ENCODE data around the gene SLAIN2.
"Not testable (repeated sequence)": the region's sequence is repeated elsewhere in the genome, so short reads cannot be mapped to it uniquely, and the experiment has no call there.

SLAIN2 gene

DNA sequence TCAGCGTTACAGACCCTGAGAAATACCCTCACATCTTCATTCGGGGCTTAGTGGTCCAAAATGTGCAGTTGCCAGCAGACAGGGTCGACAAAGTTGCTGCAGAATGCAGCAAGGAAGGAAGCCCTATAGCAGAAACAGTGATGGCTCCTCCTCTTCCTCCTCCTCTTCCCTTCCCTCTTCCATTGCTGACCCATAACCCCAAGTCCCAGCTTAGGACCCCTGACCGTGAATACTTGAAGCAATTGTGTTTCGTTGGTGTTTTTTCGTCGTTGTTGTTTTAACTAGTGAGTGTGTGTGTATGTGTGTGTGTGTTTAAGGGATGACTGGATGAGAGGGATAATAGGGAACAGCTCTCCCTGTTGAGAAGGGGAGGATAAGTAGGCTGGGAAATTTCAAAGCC is 69.5 kb downstream of the SLAIN2 start:
- no peak overlapping the region for H3K4me3 ChIP-seq (ENCODE audit: low read length)
- DNase-seq (ENCODE audit: low read depth, low spot score) = no peak

- no peak for DNase-seq (ENCODE audit: low read depth, low spot score)
- H3K4me3 ChIP-seq (ENCODE audit: low read length) = no peak overlapping the region
These were observed 78.8 kb downstream of the SLAIN2 start for GRCh38 chr4:48420144-48420543.

- no peak for DNase-seq (ENCODE audit: low read depth, low spot score)
- no peak overlapping the region for H3K4me3 ChIP-seq (ENCODE audit: low read length)
These were observed 79.8 kb downstream of the SLAIN2 start for GRCh38 chr4:48421101-48421500.

- H3K4me3 ChIP-seq (ENCODE audit: low read length) = no peak overlapping the region
- no peak for DNase-seq (ENCODE audit: low read depth, low spot score)
These were observed 87.6 kb downstream of the SLAIN2 start for GRCh38 chr4:48428926-48429325.

DNA sequence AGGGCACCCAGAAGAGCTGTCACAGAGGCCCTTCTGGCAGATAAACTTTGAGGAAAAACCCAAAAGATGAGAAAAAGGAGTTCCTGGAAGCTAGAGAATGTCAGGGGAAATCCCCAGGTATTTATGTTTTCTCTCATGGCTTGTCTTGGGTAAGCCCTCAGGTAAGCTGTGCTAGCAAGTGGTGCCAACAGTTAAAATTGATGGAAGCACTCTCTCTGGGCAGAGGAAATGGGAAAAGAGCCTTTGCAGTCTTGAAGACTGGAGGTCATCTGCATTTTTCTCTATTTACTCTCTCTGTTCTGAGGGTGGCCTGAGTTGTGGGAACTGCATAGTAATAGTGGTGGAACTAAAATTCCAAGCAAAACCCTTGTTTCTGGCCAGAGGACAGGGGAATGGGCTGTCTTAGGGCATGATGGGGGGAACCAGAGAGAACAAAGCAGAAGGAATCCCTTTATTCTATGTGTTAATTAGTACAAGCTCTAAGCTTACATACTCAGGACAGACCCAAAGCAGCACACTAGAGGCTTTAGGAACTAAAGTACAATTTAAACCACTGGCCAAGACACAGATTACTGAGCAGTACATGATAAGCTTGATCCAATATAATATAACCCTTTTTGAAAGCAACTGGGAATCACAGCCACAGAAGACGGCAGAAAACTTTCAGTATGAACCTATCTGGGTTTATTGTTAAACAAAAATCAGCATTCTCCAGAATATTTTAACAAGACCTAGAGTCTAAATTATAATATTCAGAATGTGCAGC is 88.6 kb downstream of the SLAIN2 start:
- no peak overlapping the region for H3K4me3 ChIP-seq (ENCODE audit: low read length)
- DNase-seq (ENCODE audit: low read depth, low spot score) = no peak

GRCh38 chr4:48431401-48431800 is 90.1 kb downstream of the SLAIN2 start:
- DNase-seq (ENCODE audit: low read depth, low spot score) = peak; percentile 52
- no peak overlapping the region for H3K4me3 ChIP-seq (ENCODE audit: low read length)

GRCh38 chr4:48432017-48432416 is 90.7 kb downstream of the SLAIN2 start:
- no peak for DNase-seq (ENCODE audit: low read depth, low spot score)
- H3K4me3 ChIP-seq (ENCODE audit: low read length) = no peak overlapping the region

GRCh38 chr4:48436318-48436717 is 95.0 kb downstream of the SLAIN2 start:
- no peak overlapping the region for H3K4me3 ChIP-seq (ENCODE audit: low read length)
- DNase-seq (ENCODE audit: low read depth, low spot score) = no peak

DNA sequence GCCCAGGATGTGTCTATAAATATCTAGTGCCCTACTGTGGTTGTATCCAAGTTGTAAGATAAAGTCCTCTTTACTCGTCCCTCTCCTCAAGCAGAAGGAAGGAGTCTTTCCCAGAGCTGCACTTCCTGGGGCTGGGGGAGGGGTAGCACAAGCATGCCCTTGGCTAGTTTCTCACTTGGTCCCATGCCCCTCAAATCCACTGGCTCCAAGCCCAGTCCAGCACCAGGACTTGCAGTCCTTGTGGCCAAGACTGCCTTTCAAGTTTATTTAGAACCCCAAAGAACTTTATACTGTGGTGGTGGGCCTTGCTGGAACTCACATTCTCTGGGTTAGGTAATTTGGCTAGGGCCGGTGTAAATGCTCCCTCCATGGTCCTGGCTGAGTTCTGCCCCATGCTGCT is 98.7 kb downstream of the SLAIN2 start:
- no peak overlapping the region for H3K4me3 ChIP-seq (ENCODE audit: low read length)
- DNase-seq (ENCODE audit: low read depth, low spot score) = no peak

DNA sequence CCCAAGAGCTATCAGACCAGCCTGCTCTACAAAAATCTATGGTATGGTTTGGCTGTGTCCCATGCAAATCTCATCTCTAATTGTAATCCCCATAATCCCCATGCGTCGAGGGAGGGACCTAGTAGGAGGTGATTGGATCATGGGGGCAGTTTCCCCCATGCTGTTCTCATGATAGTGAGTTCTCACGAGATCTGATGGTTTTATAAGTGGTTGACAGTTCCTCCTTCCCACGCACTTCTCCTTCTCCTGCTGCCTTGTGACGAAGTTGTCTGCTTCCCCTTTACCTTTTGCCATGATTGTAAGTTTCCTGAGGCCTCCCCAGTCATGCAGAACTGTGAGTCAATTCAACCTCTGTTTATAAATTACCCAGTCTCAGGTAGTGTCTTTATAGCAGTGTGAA is 99.6 kb downstream of the SLAIN2 start:
- H3K4me3 ChIP-seq (ENCODE audit: low read length); DNase-seq (ENCODE audit: low read depth, low spot score): not testable (repeated sequence)

- H3K4me3 ChIP-seq (ENCODE audit: low read length) = no peak overlapping the region
- no peak for DNase-seq (ENCODE audit: low read depth, low spot score)
These were observed 104.4 kb downstream of the SLAIN2 start for GRCh38 chr4:48445704-48446103.

DNA sequence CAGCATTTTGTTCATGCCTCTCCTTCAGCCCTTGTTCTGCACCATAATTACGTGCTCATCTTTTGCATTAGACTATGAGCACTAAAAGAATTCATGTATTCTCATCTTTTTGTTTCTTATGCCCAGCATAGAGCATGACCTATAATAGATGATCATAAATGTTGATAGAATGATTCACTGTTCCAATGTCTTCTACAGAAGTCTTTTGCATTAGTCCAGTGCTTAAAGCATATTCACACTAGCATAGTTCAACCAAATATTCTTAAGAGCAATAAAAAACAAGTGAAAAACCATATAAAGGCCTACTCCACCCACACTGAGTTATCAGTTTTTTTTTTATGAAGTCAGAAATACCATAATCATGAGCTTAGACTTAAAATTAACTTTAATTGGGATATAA is 105.3 kb downstream of the SLAIN2 start:
- DNase-seq (ENCODE audit: low read depth, low spot score) = no peak
- no peak overlapping the region for H3K4me3 ChIP-seq (ENCODE audit: low read length)

- H3K4me3 ChIP-seq (ENCODE audit: low read length) = no peak overlapping the region
- no peak for DNase-seq (ENCODE audit: low read depth, low spot score)
These were observed 107.8 kb downstream of the SLAIN2 start for GRCh38 chr4:48449151-48449550.

DNA sequence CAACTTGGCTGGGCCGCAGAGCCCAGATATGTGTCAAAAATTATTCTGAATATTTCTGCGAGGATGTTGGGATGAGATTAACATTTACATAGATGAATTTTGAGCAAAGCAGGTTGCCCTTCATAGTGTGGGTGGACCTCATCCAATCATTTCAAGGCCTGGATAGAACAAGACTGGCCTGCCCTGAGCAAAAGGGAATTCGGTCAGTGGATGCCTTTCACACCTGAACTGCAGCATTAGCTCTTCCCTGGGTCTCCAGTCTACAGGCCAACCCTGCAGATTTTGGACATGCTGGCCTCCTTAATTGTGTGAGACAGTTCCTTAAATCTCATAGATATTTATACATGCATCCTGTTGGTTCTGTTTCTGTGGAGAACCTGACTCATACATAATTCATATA is 109.4 kb downstream of the SLAIN2 start:
- no peak overlapping the region for H3K4me3 ChIP-seq (ENCODE audit: low read length)
- DNase-seq (ENCODE audit: low read depth, low spot score) = no peak

GRCh38 chr4:48451656-48452055 is 110.3 kb downstream of the SLAIN2 start:
- not testable (repeated sequence) for H3K4me3 ChIP-seq (ENCODE audit: low read length); DNase-seq (ENCODE audit: low read depth, low spot score)

DNA sequence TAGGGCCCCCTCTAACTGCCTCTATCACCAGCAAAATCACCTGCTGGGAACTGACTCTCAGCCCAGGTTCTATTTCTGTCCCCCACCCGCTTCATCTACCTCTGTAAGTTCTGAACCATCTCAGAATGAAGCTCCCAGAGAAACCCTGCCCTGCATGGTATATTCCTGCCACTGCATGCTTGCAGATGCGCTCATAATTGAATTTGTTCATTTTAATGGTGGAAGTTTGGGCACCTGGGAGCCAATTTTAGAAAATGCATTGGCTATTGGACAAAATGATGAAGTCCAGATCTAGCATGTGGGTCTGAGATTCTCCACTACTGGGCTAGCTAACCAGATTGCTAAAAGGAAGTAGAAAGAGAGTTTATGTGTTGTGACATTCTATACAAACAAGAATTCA is 113.3 kb downstream of the SLAIN2 start:
- H3K4me3 ChIP-seq (ENCODE audit: low read length) = no peak overlapping the region
- no peak for DNase-seq (ENCODE audit: low read depth, low spot score)

DNA sequence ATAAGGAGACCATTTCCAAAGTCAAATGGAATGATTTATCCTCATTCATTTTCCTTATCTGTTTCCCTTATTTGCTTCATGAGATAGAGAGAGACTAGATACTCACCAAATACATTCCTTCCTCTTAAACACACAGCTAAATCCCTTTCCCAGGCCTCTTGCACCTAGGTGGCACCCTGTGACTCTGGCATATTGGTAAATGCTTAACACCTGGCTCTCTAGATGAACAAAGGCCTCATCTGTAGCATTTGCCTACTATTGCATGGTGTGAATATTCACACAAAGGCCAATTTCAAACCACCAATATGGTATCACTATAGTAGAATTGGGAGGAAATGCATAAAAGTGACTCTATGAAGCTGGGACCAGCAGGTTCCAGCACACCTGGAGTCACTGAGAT is 119.7 kb downstream of the SLAIN2 start:
- no peak overlapping the region for H3K4me3 ChIP-seq (ENCODE audit: low read length)
- no peak for DNase-seq (ENCODE audit: low read depth, low spot score)

DNA sequence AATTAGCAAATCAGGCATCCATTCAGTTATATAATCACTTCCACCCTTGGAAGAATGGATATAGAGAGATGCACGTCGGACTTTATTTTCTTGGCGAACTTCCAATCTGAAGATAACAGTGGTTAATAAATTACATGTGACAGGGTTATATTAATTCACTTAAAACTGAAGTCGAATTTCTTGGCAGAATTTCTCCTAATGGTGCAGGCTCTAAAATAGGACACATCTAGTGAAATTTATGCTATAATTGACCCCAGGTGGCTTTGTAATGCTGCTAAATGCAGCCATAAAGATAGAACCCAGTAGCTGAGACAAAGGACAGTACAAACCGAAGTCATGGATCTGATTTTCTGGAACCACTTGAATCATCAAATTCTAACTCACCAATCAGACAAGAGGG is 121.0 kb downstream of the SLAIN2 start:
- H3K4me3 ChIP-seq (ENCODE audit: low read length) = no peak overlapping the region
- DNase-seq (ENCODE audit: low read depth, low spot score) = no peak

DNA sequence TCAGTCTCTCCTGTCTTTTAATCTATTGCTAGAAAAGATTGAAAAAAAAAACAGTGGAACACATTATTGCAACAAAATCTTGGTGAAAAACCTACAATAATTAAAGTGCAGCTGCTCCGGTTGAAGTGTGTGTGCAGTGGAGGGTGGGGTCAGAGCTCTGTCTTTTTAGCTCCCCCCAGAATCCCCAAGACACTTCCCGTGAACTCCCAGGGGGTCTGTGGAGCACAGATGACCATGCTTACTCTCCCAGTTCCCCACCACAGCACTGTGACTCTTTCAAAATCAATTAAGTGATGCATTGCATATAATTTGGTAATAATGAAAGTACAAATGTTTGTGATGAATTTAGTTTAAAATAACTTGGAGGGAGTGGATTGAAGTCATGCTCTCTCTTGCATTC is 126.1 kb downstream of the SLAIN2 start:
- no peak for DNase-seq (ENCODE audit: low read depth, low spot score)
- no peak overlapping the region for H3K4me3 ChIP-seq (ENCODE audit: low read length)

- no peak for DNase-seq (ENCODE audit: low read depth, low spot score)
- no peak overlapping the region for H3K4me3 ChIP-seq (ENCODE audit: low read length)
These were observed 126.6 kb downstream of the SLAIN2 start for GRCh38 chr4:48467891-48468290.

DNA sequence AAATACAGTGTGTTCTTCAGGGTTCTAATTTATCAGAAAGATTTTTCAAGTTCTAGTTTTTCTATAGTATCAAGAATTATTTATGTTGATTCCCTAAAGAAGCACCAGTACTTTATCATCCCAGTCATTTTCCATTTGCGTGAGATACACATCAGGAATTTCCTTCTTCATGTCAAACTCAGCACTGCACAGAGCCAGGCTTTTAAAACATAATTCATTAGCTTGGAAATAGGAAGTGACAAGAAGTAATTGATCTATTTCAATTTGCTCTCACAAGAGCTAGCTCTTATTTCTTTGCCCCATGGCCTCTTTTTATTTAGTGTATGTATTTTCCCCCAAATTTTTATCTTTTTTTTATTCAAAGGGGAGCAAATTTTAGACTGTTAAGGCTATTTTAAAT is 128.8 kb downstream of the SLAIN2 start:
- no peak for DNase-seq (ENCODE audit: low read depth, low spot score)
- H3K4me3 ChIP-seq (ENCODE audit: low read length) = no peak overlapping the region

Measured in Jurkat, Clone E6-1 (cell line).